Type B pancreatic cell (in vitro differentiated cells): Measurements from ENCODE around the gene NTRK2. TPM values are rescaled to one million over a fixed set of nuclear protein-coding genes. Genes with fewer than 3 reads are reported as not detected.

Experiments used
- DNase-seq: peaks from one replicate; pipeline ENCODE4 v3.0.0; 2021; ENCODE audit warnings: mixed read lengths; ENCODE audit not compliant: unreplicated experiment; ENCODE audit errors: extremely low spot score
- H3K27ac Mint-ChIP-seq: 2 replicates; pipeline ENCODE4 v1.8.0; 2021; ENCODE audit warnings: mild to moderate bottlenecking, mixed read lengths
- H3K27me3 Mint-ChIP-seq: 2 replicates; pipeline ENCODE4 v1.8.0; 2021; ENCODE audit warnings: mixed read lengths
- H3K36me3 Mint-ChIP-seq: 2 replicates; pipeline ENCODE4 v1.8.0; 2021; ENCODE audit warnings: mixed read lengths
- H3K4me1 Mint-ChIP-seq: one replicate; pipeline ENCODE4 v1.8.0; 2021; ENCODE audit warnings: mixed read lengths; ENCODE audit not compliant: unreplicated experiment
- H3K4me3 Mint-ChIP-seq: 2 replicates; pipeline ENCODE4 v1.8.0; 2021; ENCODE audit warnings: mild to moderate bottlenecking, mixed read lengths
- H3K9me3 Mint-ChIP-seq: 2 replicates; pipeline ENCODE4 v1.8.0; 2021; ENCODE audit warnings: mixed read lengths
- total RNA-seq: library from RNA; stranded (reverse); gene quantifications from 2 replicates; pipeline ENCODE4 v1.2.1, GENCODE V29; 2021; ENCODE audit warnings: low replicate concordance
- TF ChIP-seq, protein P1 (sequence below): fragments of 200-600 bp; sonication (generic); conservative IDR thresholded peaks from 2 replicates; pipeline ENCODE4 v1.5.0; 2021; ENCODE audit warnings: antibody characterized with exemption, mild to moderate bottlenecking

Gene NTRK2
- total RNA-seq, 1 donor from 2014 or later = 122 TPM

DNA sequence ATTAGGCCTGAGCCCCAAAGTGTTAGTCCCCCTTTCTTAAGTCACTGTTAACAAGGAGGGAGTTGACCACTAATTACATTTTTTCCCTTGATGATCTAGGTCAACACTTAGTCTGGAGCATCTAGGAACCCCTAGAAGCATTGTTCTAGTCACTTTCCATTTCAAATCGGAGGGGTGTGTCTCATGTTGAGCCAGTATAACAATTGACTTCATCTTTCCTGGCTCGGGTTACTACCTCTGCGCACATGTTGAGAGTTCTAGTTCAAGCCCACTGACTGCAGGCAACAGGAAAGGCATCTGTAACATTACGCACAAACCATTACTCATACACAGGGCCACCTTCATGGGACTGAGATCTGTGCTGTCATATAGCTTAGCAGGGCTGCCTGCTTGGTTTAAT, 164.9 kb downstream of the NTRK2 start:
- Mint-ChIP-seq H3K4me1 (peaks cover 8% of the 10 kb centered on the region), H3K9me3 (no peaks in the 10 kb centered on the region), H3K36me3 (no peaks in the 10 kb centered on the region), H3K4me3 (no peak overlapping the region), H3K27me3 (peaks cover 3% of the 10 kb centered on the region), H3K27ac (no peak overlapping the region)
- TF ChIP-seq, protein P1, sequence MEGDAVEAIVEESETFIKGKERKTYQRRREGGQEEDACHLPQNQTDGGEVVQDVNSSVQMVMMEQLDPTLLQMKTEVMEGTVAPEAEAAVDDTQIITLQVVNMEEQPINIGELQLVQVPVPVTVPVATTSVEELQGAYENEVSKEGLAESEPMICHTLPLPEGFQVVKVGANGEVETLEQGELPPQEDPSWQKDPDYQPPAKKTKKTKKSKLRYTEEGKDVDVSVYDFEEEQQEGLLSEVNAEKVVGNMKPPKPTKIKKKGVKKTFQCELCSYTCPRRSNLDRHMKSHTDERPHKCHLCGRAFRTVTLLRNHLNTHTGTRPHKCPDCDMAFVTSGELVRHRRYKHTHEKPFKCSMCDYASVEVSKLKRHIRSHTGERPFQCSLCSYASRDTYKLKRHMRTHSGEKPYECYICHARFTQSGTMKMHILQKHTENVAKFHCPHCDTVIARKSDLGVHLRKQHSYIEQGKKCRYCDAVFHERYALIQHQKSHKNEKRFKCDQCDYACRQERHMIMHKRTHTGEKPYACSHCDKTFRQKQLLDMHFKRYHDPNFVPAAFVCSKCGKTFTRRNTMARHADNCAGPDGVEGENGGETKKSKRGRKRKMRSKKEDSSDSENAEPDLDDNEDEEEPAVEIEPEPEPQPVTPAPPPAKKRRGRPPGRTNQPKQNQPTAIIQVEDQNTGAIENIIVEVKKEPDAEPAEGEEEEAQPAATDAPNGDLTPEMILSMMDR = no peak
- no peak for DNase-seq

DNA sequence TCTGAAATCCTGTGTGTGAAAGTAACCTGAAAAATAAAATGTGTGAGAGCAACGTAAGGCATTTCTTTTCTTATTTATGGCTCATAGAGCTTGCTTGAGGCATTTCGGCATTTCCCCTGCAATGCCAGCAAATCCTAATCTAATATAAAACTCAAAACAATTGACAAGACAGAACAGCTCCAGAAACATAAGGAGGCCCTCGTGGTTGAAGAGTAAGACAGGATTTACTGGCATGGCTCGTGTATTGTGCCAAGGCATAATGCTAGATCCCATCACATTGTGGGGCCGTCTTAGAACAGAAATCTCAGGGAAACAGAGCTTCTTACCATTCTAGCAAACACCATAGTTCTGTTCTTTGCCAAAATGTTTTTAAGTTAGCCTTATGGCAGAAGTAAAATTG, 166.2 kb downstream of the NTRK2 start:
- H3K4me1 Mint-ChIP-seq = peaks cover 12% of the 10 kb centered on the region
- TF ChIP-seq, protein P1 = no peak
- peaks cover 8% of the 10 kb centered on the region for H3K27me3 Mint-ChIP-seq
- no peaks in the 10 kb centered on the region for H3K9me3 Mint-ChIP-seq
- no peaks in the 10 kb centered on the region for H3K36me3 Mint-ChIP-seq
- H3K27ac Mint-ChIP-seq = no peak overlapping the region
- no peak for DNase-seq
- no peak overlapping the region for H3K4me3 Mint-ChIP-seq

DNA sequence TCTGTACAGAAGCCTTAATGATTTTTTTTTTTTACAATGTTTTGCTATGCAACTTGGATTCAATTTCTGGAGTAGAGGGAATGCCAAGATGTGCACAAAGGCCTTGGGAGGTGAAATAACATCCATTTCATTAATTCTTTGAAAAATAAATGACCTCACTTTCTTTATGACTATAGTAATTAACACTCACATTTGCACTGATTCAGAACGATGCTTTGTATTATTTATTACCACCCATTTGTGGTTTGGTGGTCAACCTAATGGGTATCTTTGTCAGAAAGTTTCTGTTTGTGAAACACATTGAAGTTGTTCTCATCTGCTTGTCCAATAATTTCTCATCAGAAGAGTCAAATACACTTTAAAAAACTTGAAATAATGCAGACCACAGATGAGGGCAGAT, 169.3 kb downstream of the NTRK2 start:
- no peak for DNase-seq
- Mint-ChIP-seq H3K27ac (no peak overlapping the region), H3K36me3 (peaks cover 3% of the 10 kb centered on the region), H3K27me3 (peaks cover 14% of the 10 kb centered on the region), H3K4me1 (peaks cover 13% of the 10 kb centered on the region), H3K9me3 (no peaks in the 10 kb centered on the region), H3K4me3 (no peak overlapping the region)
- TF ChIP-seq, protein P1 = no peak

DNA sequence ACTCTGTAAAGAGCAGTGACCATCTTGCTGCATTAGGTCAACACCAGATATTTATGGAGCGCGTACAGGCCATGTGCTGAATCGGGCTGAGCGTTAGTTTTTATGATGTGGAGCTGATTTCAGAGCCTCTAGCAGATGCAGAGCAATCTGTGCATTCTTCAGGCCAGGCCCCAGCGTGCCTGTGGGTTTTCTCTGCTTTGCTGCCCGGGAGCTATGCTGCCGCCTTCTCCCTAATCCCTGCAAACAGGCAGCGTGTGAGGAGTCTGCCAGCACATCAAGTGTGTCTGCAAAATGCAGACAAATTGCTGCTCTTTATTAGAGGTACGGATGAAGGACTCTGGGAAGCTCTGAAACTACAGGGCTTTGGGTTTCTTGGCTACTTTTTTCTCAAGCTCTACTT, 170.0 kb downstream of the NTRK2 start:
- peaks cover 15% of the 10 kb centered on the region for H3K27me3 Mint-ChIP-seq
- no peaks in the 10 kb centered on the region for H3K9me3 Mint-ChIP-seq
- H3K27ac Mint-ChIP-seq = no peak overlapping the region
- peaks cover 4% of the 10 kb centered on the region for H3K36me3 Mint-ChIP-seq
- peaks cover 13% of the 10 kb centered on the region for H3K4me1 Mint-ChIP-seq
- H3K4me3 Mint-ChIP-seq = no peak overlapping the region
- TF ChIP-seq, protein P1 = no peak
- DNase-seq = no peak

DNA sequence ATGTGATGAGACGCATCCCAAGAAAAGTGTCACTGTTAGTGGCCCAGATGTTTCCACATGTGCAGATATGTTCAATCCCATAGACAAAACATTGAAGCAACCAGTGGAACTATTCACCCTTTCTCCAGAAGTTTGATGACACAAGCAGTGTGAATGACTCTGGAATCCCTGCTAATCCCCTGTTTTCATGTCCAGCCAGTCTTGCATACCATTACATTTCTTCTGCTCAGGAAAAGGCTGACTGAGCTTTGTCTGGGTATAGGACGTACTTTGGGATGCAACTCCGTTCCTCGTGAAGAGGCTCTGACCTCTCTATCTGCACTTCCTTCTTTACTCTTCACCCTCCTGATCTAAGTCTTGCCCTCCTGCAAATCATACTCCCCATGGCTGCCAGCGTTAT, 172.4 kb downstream of the NTRK2 start:
- H3K36me3 Mint-ChIP-seq = peaks cover 4% of the 10 kb centered on the region
- peaks cover 15% of the 10 kb centered on the region for H3K27me3 Mint-ChIP-seq
- H3K4me3 Mint-ChIP-seq = no peak overlapping the region
- H3K27ac Mint-ChIP-seq = no peak overlapping the region
- peaks cover 13% of the 10 kb centered on the region for H3K4me1 Mint-ChIP-seq
- DNase-seq = no peak
- TF ChIP-seq, protein P1 = no peak
- no peaks in the 10 kb centered on the region for H3K9me3 Mint-ChIP-seq
